Measurements from ENCODE around the gene MLXIP. TPM values are rescaled to one million over a fixed set of nuclear protein-coding genes. Genes with fewer than 3 reads are reported as not detected.

The MLXIP gene
- total RNA-seq, 1 donor from 2014 or later: 18.5 TPM

DNA sequence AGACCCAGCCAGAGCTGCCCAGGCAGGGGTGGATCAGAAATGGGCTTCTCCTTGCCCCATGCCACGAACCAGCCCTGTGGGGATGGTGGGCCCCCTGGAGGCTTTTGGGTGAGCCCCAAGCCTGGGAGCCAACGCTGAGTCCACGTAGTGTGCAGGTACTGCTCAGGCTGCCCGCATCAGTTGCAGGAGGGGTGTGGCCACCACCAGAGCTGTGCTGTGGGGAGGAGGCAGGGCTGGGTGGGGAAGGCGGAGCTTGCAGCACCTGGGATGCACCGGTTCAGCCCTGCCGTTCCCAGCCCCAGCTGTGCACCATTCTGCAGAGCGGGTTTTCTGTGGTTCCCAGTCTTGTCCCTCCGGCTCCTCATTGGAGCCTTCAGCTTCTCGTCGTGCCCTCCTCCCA lies 59.1 kb downstream of the MLXIP start:
- DNase-seq (ENCODE audit: low read depth): no peak
- no peak for TF ChIP-seq CTCF (conservative IDR thresholded peaks at IDR 0.05; ENCODE audit: low read depth, low read length)

DNA sequence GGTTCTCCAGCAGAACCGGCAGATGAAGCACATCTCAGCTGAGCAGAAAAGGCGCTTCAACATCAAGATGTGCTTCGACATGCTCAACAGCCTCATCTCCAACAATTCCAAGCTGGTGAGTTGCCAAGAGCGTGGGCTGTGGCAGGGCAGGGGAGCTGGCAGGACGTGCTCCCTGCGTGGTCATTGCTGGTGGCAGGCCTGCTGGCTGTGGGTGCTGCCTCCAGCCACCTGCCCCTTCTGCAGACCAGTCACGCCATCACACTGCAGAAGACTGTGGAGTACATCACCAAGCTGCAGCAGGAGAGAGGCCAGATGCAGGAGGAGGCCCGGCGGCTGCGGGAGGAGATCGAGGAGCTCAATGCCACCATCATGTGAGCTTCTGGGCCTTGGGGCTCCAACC lies 59.6 kb downstream of the MLXIP start:
- H3K4me3 ChIP-seq (ENCODE audit: low read depth, low read length): no peak overlapping the region
- no peak for TF ChIP-seq CTCF (conservative IDR thresholded peaks at IDR 0.05; ENCODE audit: low read depth, low read length)
- no peak for DNase-seq (ENCODE audit: low read depth)

More for the DNA sequence above, 59.1 kb downstream of the MLXIP start:
- H3K4me3 ChIP-seq (ENCODE audit: low read depth, low read length): no peak overlapping the region

DNA sequence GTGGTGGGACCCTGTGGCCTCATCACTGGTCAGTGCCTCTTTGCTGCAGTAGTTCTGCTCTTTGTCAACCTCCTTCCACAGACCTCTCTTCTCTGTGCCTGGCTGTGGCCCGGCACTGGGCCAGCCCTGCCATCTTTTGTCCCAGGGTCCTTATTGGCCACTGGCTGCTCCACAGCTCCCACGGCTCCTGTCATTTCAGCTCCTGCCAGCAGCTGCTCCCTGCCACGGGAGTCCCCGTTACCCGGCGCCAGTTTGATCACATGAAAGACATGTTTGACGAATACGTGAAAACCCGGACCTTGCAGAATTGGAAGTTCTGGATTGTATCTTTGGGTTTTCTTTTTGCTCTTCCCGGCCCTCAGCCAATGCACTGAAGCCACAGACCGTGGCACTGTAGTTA lies 60.1 kb downstream of the MLXIP start:
- no peak for DNase-seq (ENCODE audit: low read depth)
- TF ChIP-seq CTCF (conservative IDR thresholded peaks at IDR 0.05; ENCODE audit: low read depth, low read length): no peak

DNA sequence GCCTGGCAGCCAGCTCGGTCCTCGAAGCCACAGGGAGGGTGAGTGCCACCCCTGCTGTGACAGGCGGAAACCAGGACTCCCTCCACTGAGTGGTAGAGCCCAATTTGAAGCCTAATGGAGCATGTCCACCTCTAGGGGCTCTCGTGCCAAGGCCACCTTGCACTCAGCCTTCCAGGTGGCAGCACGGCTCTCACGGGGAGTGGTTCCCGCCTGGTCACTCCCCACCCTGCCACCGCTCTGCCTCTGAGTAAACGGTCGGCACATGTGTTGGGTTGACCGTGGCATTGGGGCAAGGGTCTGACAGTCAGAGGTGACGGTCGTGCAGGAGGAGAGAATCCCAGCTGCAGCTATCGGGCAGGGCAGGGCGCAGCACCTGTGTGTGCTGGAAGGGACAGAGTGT lies 60.7 kb downstream of the MLXIP start:
- no peak for DNase-seq (ENCODE audit: low read depth)
- H3K4me3 ChIP-seq (ENCODE audit: low read depth, low read length): no peak overlapping the region
- no peak for TF ChIP-seq CTCF (conservative IDR thresholded peaks at IDR 0.05; ENCODE audit: low read depth, low read length)

More for the DNA sequence above, 60.1 kb downstream of the MLXIP start:
- no peak overlapping the region for H3K4me3 ChIP-seq (ENCODE audit: low read depth, low read length)

- no peak for DNase-seq (ENCODE audit: low read depth)
- no peak for TF ChIP-seq CTCF (conservative IDR thresholded peaks at IDR 0.05; ENCODE audit: low read depth, low read length)
- no peak overlapping the region for H3K4me3 ChIP-seq (ENCODE audit: low read depth, low read length)
These were observed 61.4 kb downstream of the MLXIP start for GRCh38 chr12:122139941-122140340.

GRCh38 chr12:122140467-122141257 lies 62.1 kb downstream of the MLXIP start:
- no peak for DNase-seq (ENCODE audit: low read depth)
- TF ChIP-seq CTCF (conservative IDR thresholded peaks at IDR 0.05; ENCODE audit: low read depth, low read length): no peak
- no peak overlapping the region for H3K4me3 ChIP-seq (ENCODE audit: low read depth, low read length)
